T47D (cell line): ENCODE measurements around the gene KRT33A.

ENCODE experiments used
- DNase-seq, 2 experiments: peaks; one replicate each; pipeline versions ENCODE4 v3.0.0 to v3.0.0-alpha.2; 2011 to 2012; ENCODE audit warnings: low read depth in 1 of 2, low spot score in 1 of 2
- JUND ChIP-seq: IDR thresholded peaks from 2 replicates; pipeline ENCODE4 v1.6.1; 2012; ENCODE audit warnings: low read depth
- in situ Hi-C: cut with HindIII; loops from 2 replicates; pipeline ENCODE4 v1.10.0; 2016; ENCODE audit warnings: low sequenced_read_pairs, low pct_unique_long_range_greater_than_20kb

Gene KRT33A

GRCh38 chr17:41301916-41302901, 48.4 kb downstream of the KRT33A start, which contains the start of gene KRTAP29-1:
Gene KRTAP29-1, minus strand, starts transcription at chr17:41302851. Its CDS starts 0 bp downstream, at chr17:41302851.
- in situ Hi-C loops, result no loop called here
- TF ChIP-seq JUND, result no peak
- DNase-seq, result peak in 1 of 2 experiments; percentile 33

- no peak for TF ChIP-seq JUND
- no peak for DNase-seq
- in situ Hi-C loops, result no loop called here
Observed at GRCh38 chr17:41301204-41301790, 49.3 kb downstream of the KRT33A start.

- no peak for TF ChIP-seq JUND
- DNase-seq, result no peak
- in situ Hi-C loops, result no loop called here
Observed at GRCh38 chr17:41298458-41299135, 52.0 kb downstream of the KRT33A start.

- TF ChIP-seq JUND, result no peak
- DNase-seq, result no peak
- in situ Hi-C loops, result no loop called here
Observed at GRCh38 chr17:41296846-41297245, 53.8 kb downstream of the KRT33A start.
